Testis (tissue), 2 donors: ENCODE data around the gene PF4V1.

Experiments used
- POLR2A ChIP-seq: fragments of 450-650 bp; IDR thresholded peaks from one replicate; pipeline ENCODE4 v1.6.1; 2017; ENCODE audit warnings: antibody characterized with exemption, mild to moderate bottlenecking, moderate library complexity
- TF ChIP-seq, protein P1 (sequence below), 3 experiments: fragments of 450-650 bp in 2 of 3; fragments of 200-600 bp in 1 of 3; sonication (generic) in 1 of 3; IDR thresholded peaks; one replicate each; pipeline ENCODE4 v1.5.1; 2016 to 2019; ENCODE audit warnings: antibody characterized with exemption in 3 of 3, mild to moderate bottlenecking in 2 of 3, moderate library complexity in 1 of 3

- TF ChIP-seq, protein P1, sequence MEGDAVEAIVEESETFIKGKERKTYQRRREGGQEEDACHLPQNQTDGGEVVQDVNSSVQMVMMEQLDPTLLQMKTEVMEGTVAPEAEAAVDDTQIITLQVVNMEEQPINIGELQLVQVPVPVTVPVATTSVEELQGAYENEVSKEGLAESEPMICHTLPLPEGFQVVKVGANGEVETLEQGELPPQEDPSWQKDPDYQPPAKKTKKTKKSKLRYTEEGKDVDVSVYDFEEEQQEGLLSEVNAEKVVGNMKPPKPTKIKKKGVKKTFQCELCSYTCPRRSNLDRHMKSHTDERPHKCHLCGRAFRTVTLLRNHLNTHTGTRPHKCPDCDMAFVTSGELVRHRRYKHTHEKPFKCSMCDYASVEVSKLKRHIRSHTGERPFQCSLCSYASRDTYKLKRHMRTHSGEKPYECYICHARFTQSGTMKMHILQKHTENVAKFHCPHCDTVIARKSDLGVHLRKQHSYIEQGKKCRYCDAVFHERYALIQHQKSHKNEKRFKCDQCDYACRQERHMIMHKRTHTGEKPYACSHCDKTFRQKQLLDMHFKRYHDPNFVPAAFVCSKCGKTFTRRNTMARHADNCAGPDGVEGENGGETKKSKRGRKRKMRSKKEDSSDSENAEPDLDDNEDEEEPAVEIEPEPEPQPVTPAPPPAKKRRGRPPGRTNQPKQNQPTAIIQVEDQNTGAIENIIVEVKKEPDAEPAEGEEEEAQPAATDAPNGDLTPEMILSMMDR (IDR thresholded peaks at IDR 0.05) = no peak
- TF ChIP-seq POLR2A = no peak
Measured at GRCh38 chr4:73872316-73873108, 19.4 kb downstream of the PF4V1 start.
